Lung (tissue), 12 donors: ENCODE results near the gene CDAN1. TPM values are rescaled to one million over a fixed set of nuclear protein-coding genes. Genes with fewer than 3 reads are reported as not detected.

ENCODE experiments used
- ATAC-seq: fragments of 200-7000 bp; cut with Tn5 transposase; one replicate; pipeline ENCODE4 v1.9.1; 2020; ENCODE audit warnings: moderate number of reproducible peaks; ENCODE audit not compliant: insufficient read depth, low FRiP score
- DNase-seq, 3 donors: peaks; one replicate each; pipeline ENCODE4 v3.0.0-alpha.2; 2013 to 2017
- H3K27ac ChIP-seq, 2 donors: one replicate each; pipeline ENCODE4 v1.5.1; 2013; ENCODE audit warnings: mild to moderate bottlenecking in 2 of 2, moderate library complexity in 2 of 2, control low read depth in 1 of 2, inconsistent platforms in 1 of 2, low read depth in 1 of 2, low read length in 1 of 2
- H3K27me3 ChIP-seq, 3 donors: one replicate each; pipeline ENCODE4 v1.5.1; 2013; ENCODE audit warnings: low read length in 2 of 3; ENCODE audit not compliant: control insufficient read depth in 3 of 3, insufficient read depth in 3 of 3
- H3K36me3 ChIP-seq, 4 donors: one replicate each; pipeline ENCODE4 v1.5.1; 2013; ENCODE audit warnings: low read length in 4 of 4, mild to moderate bottlenecking in 1 of 4, moderate library complexity in 1 of 4; ENCODE audit not compliant: control insufficient read depth in 4 of 4, insufficient read depth in 4 of 4
- H3K4me1 ChIP-seq, 5 donors: one replicate each; pipeline ENCODE4 v1.5.1; 2013; ENCODE audit warnings: low read length in 5 of 5, mild to moderate bottlenecking in 2 of 5, moderate library complexity in 1 of 5; ENCODE audit not compliant: control insufficient read depth in 5 of 5, insufficient read depth in 5 of 5
- H3K4me3 ChIP-seq: one replicate; pipeline ENCODE4 v1.5.1; 2013; ENCODE audit warnings: mild to moderate bottlenecking, control low read depth, moderate library complexity
- H3K9ac ChIP-seq, 2 donors: one replicate each; pipeline ENCODE4 v1.5.1; 2013; ENCODE audit warnings: low read length in 2 of 2, control low read depth in 1 of 2; ENCODE audit not compliant: insufficient read depth in 1 of 2
- H3K9me3 ChIP-seq, 4 donors: one replicate each; pipeline ENCODE4 v1.5.1; 2013; ENCODE audit warnings: low read length in 3 of 4, mild to moderate bottlenecking in 1 of 4, moderate library complexity in 1 of 4; ENCODE audit not compliant: control insufficient read depth in 4 of 4, insufficient read depth in 3 of 4
- whole genome bisulfite sequencing, 2 donors: extraction: QIAGEN DNeasy Blood & Tissue Kit; methylation state at CpG; one replicate each; pipeline ENCODE4 v1.1.7; 2013; 5-methylcytosine and 5-hydroxymethylcytosine counted together
- polyA plus RNA-seq, 2 donors: library from polyadenylated mRNA; stranded (reverse); fragments of 200-250 nt; gene quantifications; one replicate each; pipeline ENCODE4 v1.2.1, GENCODE V29; 2013
- total RNA-seq, 2 donors: library from RNA; depleted of rRNA in 1 of 2; stranded (reverse); fragments of >200 nt in 1 of 2; gene quantifications; one replicate each; pipeline ENCODE4 v1.2.1, GENCODE V29; 2014 to 2021
- TF ChIP-seq, protein P1 (sequence below): IDR thresholded peaks from 2 replicates; pipeline ENCODE4 v1.5.1; 2012; ENCODE audit warnings: mild to moderate bottlenecking; ENCODE audit errors: control extremely low read depth, extremely low read depth
- donor health status: control.
- donor health status: control.
- donor health status: Bipolar disorder and iron deficiency.
- donor health status: healthy.
- donor health status: DM: yes; HTN: yes; CAD: no.

The CDAN1 gene
- total and polyA plus RNA-seq, 4 donors: 4.2 to 15.2 (median 12.2) TPM

DNA sequence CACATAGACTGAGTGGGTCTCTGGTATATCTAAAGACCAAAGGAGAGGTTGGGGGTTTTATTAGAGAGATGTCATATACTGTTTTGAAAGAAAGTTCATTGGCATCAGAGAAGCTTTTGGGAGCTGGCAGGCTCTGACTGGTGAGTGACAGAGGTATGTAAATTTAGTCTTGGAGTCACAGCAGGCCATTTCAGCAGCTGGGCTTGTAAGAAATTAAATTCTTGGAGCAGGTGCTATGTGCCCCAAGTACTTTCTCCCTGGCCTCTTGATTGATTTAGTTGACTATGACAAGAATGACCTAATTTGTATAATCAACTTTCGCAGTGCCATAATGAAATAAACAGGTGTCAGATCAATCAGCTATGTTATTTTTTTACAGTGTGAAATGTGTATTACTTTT is 47.8 kb upstream of the CDAN1 start:
- 93 to 97% methylated on average over 1 of the region's 1 CpG for WGBS, 2 donors
- Histone ChIP-seq H3K9me3 (no peaks in the 10 kb centered on the region), H3K9ac (no peak overlapping the region), H3K4me3 (no peak overlapping the region), H3K27ac (no peak overlapping the region), H3K4me1 (no peaks in the 10 kb centered on the region), H3K27me3 (no peaks in the 10 kb centered on the region), H3K36me3 (peaks cover 7 to 10% (median 9%) of the 10 kb centered on the region in 4 donors)
- TF ChIP-seq, protein P1, sequence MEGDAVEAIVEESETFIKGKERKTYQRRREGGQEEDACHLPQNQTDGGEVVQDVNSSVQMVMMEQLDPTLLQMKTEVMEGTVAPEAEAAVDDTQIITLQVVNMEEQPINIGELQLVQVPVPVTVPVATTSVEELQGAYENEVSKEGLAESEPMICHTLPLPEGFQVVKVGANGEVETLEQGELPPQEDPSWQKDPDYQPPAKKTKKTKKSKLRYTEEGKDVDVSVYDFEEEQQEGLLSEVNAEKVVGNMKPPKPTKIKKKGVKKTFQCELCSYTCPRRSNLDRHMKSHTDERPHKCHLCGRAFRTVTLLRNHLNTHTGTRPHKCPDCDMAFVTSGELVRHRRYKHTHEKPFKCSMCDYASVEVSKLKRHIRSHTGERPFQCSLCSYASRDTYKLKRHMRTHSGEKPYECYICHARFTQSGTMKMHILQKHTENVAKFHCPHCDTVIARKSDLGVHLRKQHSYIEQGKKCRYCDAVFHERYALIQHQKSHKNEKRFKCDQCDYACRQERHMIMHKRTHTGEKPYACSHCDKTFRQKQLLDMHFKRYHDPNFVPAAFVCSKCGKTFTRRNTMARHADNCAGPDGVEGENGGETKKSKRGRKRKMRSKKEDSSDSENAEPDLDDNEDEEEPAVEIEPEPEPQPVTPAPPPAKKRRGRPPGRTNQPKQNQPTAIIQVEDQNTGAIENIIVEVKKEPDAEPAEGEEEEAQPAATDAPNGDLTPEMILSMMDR: no peak
- DNase-seq: no peak
- no peak for ATAC-seq

DNA sequence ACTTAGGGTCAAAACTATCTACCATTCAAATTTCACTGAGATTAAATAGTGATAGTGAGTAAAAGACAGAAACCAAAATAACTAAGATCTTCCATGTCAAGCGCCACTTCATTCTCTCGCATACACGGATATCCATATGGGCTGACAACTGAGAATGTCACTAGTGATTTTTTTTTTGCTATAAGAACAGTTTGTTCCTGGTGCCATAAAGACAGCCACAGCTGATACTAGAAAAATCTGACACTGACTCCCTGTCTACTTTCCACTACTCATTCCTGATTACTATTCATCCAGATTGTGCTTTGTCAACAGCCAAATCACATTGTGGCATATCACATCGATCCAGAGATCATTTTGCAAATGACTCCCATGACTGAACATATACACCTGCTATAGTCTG is 45.8 kb upstream of the CDAN1 start:
- WGBS, 2 donors: 93 to 97% methylated on average over 4 of the region's 4 CpGs
- H3K36me3 ChIP-seq: peaks cover 7 to 10% (median 9%) of the 10 kb centered on the region in 4 donors
- no peak overlapping the region for H3K4me3 ChIP-seq
- TF ChIP-seq, protein P1: no peak
- H3K9me3 ChIP-seq: no peaks in the 10 kb centered on the region
- H3K27me3 ChIP-seq: no peaks in the 10 kb centered on the region
- H3K9ac ChIP-seq: no peak overlapping the region
- no peaks in the 10 kb centered on the region for H3K4me1 ChIP-seq
- ATAC-seq: no peak
- DNase-seq: no peak
- no peak overlapping the region for H3K27ac ChIP-seq

DNA sequence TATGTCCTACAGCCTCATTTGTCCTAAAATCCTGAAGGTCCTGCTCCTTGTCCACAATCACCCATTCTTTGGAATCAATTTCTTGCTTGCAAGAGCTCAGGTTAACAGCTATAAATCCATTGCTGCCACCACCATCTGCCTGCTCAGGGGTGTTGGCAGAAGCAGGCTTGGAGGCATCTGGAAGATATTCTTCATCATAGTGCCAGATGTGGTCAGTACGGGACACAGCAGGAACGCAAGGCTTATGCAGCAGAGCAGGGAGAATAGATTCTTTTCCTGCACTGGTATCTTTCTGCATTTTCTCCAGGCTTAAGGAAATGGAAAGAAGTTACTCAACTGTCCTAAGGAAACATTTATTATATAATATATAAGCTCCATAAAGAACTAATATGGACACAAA is 38.5 kb upstream of the CDAN1 start:
- TF ChIP-seq, protein P1: no peak
- peaks cover 4 to 7% (median 7%) of the 10 kb centered on the region in 4 donors for H3K36me3 ChIP-seq
- 87 to 91% methylated on average over 2 of the region's 2 CpGs for WGBS, 2 donors
- no peaks in the 10 kb centered on the region for H3K27me3 ChIP-seq
- ATAC-seq: no peak
- DNase-seq: no peak
- no peak overlapping the region for H3K4me3 ChIP-seq
- no peak overlapping the region for H3K9ac ChIP-seq
- peaks cover 0 to 2% (median 0%) of the 10 kb centered on the region in 4 donors for H3K9me3 ChIP-seq
- H3K4me1 ChIP-seq: peaks cover 0 to 6% (median 3%) of the 10 kb centered on the region in 5 donors
- no peak overlapping the region for H3K27ac ChIP-seq

DNA sequence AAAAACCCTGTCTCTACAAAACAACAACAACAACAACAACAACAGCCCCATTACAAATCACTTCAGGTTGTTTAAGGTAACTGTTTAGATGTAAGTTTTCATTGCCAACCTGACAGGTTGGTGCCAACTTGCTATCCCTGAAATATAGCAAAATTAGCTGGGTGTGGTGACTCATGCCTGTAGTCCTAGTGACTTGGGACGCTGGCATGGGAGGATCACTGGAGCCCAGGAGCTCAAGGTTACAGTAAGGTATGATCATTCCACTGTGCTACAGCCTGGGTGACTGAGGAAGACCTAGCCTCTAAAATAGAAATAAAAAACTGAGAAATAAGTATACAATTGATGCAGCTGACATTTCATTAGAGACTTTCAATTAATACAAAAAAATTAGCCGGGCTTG is 36.0 kb upstream of the CDAN1 start:
- H3K36me3 ChIP-seq: peaks cover 4 to 7% (median 7%) of the 10 kb centered on the region in 4 donors
- 96 to 99% methylated on average over 2 of the region's 2 CpGs for WGBS, 2 donors
- no peak overlapping the region for H3K9ac ChIP-seq
- H3K4me3 ChIP-seq: no peak overlapping the region
- H3K9me3 ChIP-seq: peaks cover 0 to 2% (median 0%) of the 10 kb centered on the region in 4 donors
- DNase-seq (no peak), ATAC-seq (no peak)
- H3K4me1 ChIP-seq: peaks cover 0 to 6% (median 3%) of the 10 kb centered on the region in 5 donors
- TF ChIP-seq, protein P1: no peak
- H3K27ac ChIP-seq: no peak overlapping the region
- H3K27me3 ChIP-seq: no peaks in the 10 kb centered on the region
